Keratinocyte (primary cell): ENCODE data around the gene SPAG5. TPM values are rescaled to one million over a fixed set of nuclear protein-coding genes. Genes with fewer than 3 reads are reported as not detected.

ENCODE experiments used
- DNase-seq: peaks from one replicate; pipeline ENCODE4 v3.0.0-alpha.2; 2011; ENCODE audit warnings: low read depth, missing footprints, low spot score
- FAIRE-seq: peaks from 2 replicates; lab custom pipeline; 2011; peaks lifted over from hg19 to GRCh38; lab: Jason Lieb, UNC
- H2AFZ ChIP-seq: 2 replicates; pipeline ENCODE4 v1.6.0; 2012; ENCODE audit warnings: low read length, control low read depth, inconsistent platforms; ENCODE audit not compliant: control insufficient read depth
- H3K27ac ChIP-seq: 2 replicates; pipeline ENCODE4 v1.5.1; 2011; ENCODE audit warnings: low read length; ENCODE audit not compliant: control insufficient read depth, insufficient read depth
- H3K27me3 ChIP-seq: 3 replicates; pipeline ENCODE4 v1.6.0; 2011; ENCODE audit warnings: low read length; ENCODE audit not compliant: control insufficient read depth, insufficient read depth; ENCODE audit errors: extremely low read depth
- H3K36me3 ChIP-seq, 2 experiments: 2 replicates in 1 of 2; 3 replicates in 1 of 2; pipeline ENCODE4 v1.5.1; 2011; ENCODE audit warnings: low read length in 2 of 2, mild to moderate bottlenecking in 1 of 2; ENCODE audit not compliant: control insufficient read depth in 2 of 2, insufficient read depth in 2 of 2; ENCODE audit errors: extremely low read depth in 1 of 2
- H3K4me1 ChIP-seq: 3 replicates; pipeline ENCODE4 v1.5.1; 2011; ENCODE audit warnings: low read length; ENCODE audit not compliant: control insufficient read depth, insufficient read depth; ENCODE audit errors: extremely low read depth
- H3K4me2 ChIP-seq: 3 replicates; pipeline ENCODE4 v1.6.0; 2011; ENCODE audit warnings: low read depth, low read length; ENCODE audit not compliant: control insufficient read depth, insufficient read depth; ENCODE audit errors: extremely low read depth
- H3K4me3 ChIP-seq, 3 experiments: fragments of 200-600 bp in 1 of 3; sonication (generic) in 1 of 3; 2 replicates in 2 of 3; 3 replicates in 1 of 3; pipeline ENCODE4 v1.5.1; 2011 to 2016; ENCODE audit warnings: low read length in 3 of 3, mild to moderate bottlenecking in 3 of 3, control low read depth in 2 of 3, inconsistent platforms in 1 of 3, low read depth in 1 of 3, mixed read lengths in 1 of 3, mixed run types in 1 of 3, moderate library complexity in 1 of 3; ENCODE audit not compliant: control insufficient read depth in 2 of 3, insufficient read depth in 2 of 3; ENCODE audit errors: extremely low read depth in 1 of 3
- H3K79me2 ChIP-seq: 2 replicates; pipeline ENCODE4 v1.6.0; 2012; ENCODE audit warnings: low read length; ENCODE audit not compliant: control insufficient read depth, insufficient read depth
- H3K9ac ChIP-seq: 3 replicates; pipeline ENCODE4 v1.6.0; 2011; ENCODE audit warnings: low read length; ENCODE audit not compliant: control insufficient read depth, insufficient read depth; ENCODE audit errors: extremely low read depth
- H3K9me1 ChIP-seq: 3 replicates; pipeline ENCODE4 v1.6.0; 2011; ENCODE audit warnings: low read length; ENCODE audit not compliant: control insufficient read depth, insufficient read depth; ENCODE audit errors: extremely low read depth
- H3K9me3 ChIP-seq: 2 replicates; pipeline ENCODE4 v1.5.1; 2012; ENCODE audit warnings: low read depth, low read length; ENCODE audit not compliant: control insufficient read depth
- H4K20me1 ChIP-seq: 3 replicates; pipeline ENCODE4 v1.6.0; 2011; ENCODE audit warnings: low read length; ENCODE audit not compliant: control insufficient read depth, insufficient read depth; ENCODE audit errors: extremely low read depth
- CTCF ChIP-seq, 3 experiments: IDR thresholded peaks in 1 of 3; conservative IDR thresholded peaks in 1 of 3; optimal IDR thresholded peaks in 1 of 3; 2 replicates in 2 of 3; 3 replicates in 1 of 3; pipeline versions ENCODE3 to v1.5.1; 2011; ENCODE audit warnings: low read length in 3 of 3, mild to moderate bottlenecking in 3 of 3, moderate library complexity in 2 of 3, control low read depth in 1 of 3, inconsistent platforms in 1 of 3; ENCODE audit not compliant: insufficient read depth in 2 of 3; ENCODE audit errors: extremely low read depth in 1 of 3
- EZH2 ChIP-seq: IDR thresholded peaks from one replicate; pipeline ENCODE4 v1.6.1; 2012; ENCODE audit warnings: inconsistent platforms, mild to moderate bottlenecking, low read length, moderate library complexity
- dilution Hi-C: fragments of 300-500 bp; cut with MboI; formaldehyde crosslinking; loops from one replicate; pipeline ENCODE4 v1.7.0; 2020; ENCODE audit warnings: low sequenced_read_pairs; ENCODE audit not compliant: extremely low pct_ligation_motif_present
- polyA plus RNA-seq, 5 experiments: library from polyadenylated mRNA; depleted of rRNA in 3 of 5; stranded (reverse) in 3 of 5; stranded (forward) in 1 of 5; unstranded in 1 of 5; fragments of >200 nt; gene quantifications; 1 replicate in 1 of 5; 2 replicates in 3 of 5; 3 replicates in 1 of 5; pipeline versions ENCODE4 v1.2.1 to v1.2.3, GENCODE V29; 2011 to 2012; ENCODE audit warnings: missing spikeins in 2 of 5, low read depth in 1 of 5, low replicate concordance in 1 of 5

SPAG5 gene
- polyA plus RNA-seq, 1 donor (not counting 4 experiments of a cell fraction or from before 2014, with no cell fraction given): 21.1 TPM

GRCh38 chr17:28575126-28575795 is 23.6 kb downstream of the SPAG5 start:
- no peak for FAIRE-seq

GRCh38 chr17:28574526-28574925 is 24.3 kb downstream of the SPAG5 start:
- dilution Hi-C loops: no loop called here
- Histone ChIP-seq H3K27ac (no peak overlapping the region), H3K79me2 (peaks cover 13% of the 10 kb centered on the region), H4K20me1 (no peaks in the 10 kb centered on the region), H3K4me2 (no peak overlapping the region), H3K9ac (no peak overlapping the region), H3K9me3 (no peaks in the 10 kb centered on the region), H3K9me1 (no peaks in the 10 kb centered on the region), H3K36me3 (peaks cover 12 to 20% of the 10 kb centered on the region in 2 experiments), H2AFZ (no peak overlapping the region), H3K4me1 (peaks cover 21% of the 10 kb centered on the region), H3K4me3 (no peak overlapping the region), H3K27me3 (no peaks in the 10 kb centered on the region)
- no peak for DNase-seq
- no peak for TF ChIP-seq EZH2
- TF ChIP-seq CTCF (optimal IDR thresholded peaks at IDR 0.05 in 1 of 3, IDR thresholded peaks at IDR 0.05 in 1 of 3, conservative IDR thresholded peaks at IDR 0.05 in 1 of 3; ENCODE audit: extremely low read depth in 1 of 3, insufficient read depth in 2 of 3, low read length in 3 of 3): peak in 2 of 3 experiments; percentile 22 to 39
- no peak for FAIRE-seq

More at GRCh38 chr17:28575126-28575795, 23.6 kb downstream of the SPAG5 start:
- Histone ChIP-seq H3K9me1 (no peaks in the 10 kb centered on the region), H3K9me3 (no peaks in the 10 kb centered on the region), H3K27ac (no peak overlapping the region), H4K20me1 (no peaks in the 10 kb centered on the region), H3K27me3 (no peaks in the 10 kb centered on the region), H3K4me2 (no peak overlapping the region), H2AFZ (no peak overlapping the region), H3K4me1 (peaks cover 20% of the 10 kb centered on the region), H3K36me3 (peaks cover 12 to 25% of the 10 kb centered on the region in 2 experiments), H3K9ac (no peak overlapping the region), H3K79me2 (peaks cover 8% of the 10 kb centered on the region), H3K4me3 (no peak overlapping the region)
- TF ChIP-seq CTCF (optimal IDR thresholded peaks at IDR 0.05 in 1 of 3, IDR thresholded peaks at IDR 0.05 in 1 of 3, conservative IDR thresholded peaks at IDR 0.05 in 1 of 3; ENCODE audit: extremely low read depth in 1 of 3, insufficient read depth in 2 of 3, low read length in 3 of 3): peak in 2 of 3 experiments; percentile 16 to 17
- TF ChIP-seq EZH2: no peak
- dilution Hi-C loops: no loop called here
- DNase-seq: no peak
